Measurements from ENCODE around the gene AKAP8L. TPM values are rescaled to one million over a fixed set of nuclear protein-coding genes. Genes with fewer than 3 reads are reported as not detected.

The AKAP8L gene
- total RNA-seq, 2 experiments from 2014 or later, result 83.8 to 86.7 TPM

DNA sequence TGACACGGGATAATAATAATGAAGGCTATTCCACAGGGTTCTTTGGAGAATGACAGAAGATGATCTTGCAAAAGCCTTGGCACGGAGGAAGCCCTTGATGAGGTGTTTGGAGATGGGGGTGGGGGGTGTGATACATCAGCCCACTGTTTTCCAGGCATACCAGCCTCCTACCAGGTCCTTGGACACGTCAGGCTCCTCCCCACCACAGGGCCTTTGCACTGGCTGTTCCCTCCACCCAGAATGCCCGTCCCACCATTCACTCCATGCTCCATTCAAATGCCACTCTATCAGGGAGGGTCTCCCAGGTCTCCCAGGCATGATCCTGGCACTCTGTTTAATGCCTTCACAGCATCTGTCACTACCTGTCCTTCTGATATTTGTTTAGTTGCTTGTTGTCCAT, 28.3 kb upstream of the AKAP8L start:
- H3K27ac Mint-ChIP-seq, result no peak overlapping the region
- POLR2A ChIA-PET, result no interaction called here
- H3K4me1 Mint-ChIP-seq (ENCODE audit: low read depth), result peaks cover 25% of the 10 kb centered on the region
- H3K9me3 Mint-ChIP-seq (ENCODE audit: insufficient read depth), result no peaks in the 10 kb centered on the region
- H3K36me3 Mint-ChIP-seq (ENCODE audit: low read depth), result peaks cover 30% of the 10 kb centered on the region
- no peak overlapping the region for H3K4me3 Mint-ChIP-seq
- no peak for DNase-seq
- CTCF ChIA-PET, result interaction anchor here (0.8 to 1.5 kb wide), 2 partner anchors 17 to 109 kb away, joined by 4 read pairs; no protein-coding TSS in a partner anchor
- no peak for ATAC-seq
- no peaks in the 10 kb centered on the region for H3K27me3 Mint-ChIP-seq (ENCODE audit: low read depth)

DNA sequence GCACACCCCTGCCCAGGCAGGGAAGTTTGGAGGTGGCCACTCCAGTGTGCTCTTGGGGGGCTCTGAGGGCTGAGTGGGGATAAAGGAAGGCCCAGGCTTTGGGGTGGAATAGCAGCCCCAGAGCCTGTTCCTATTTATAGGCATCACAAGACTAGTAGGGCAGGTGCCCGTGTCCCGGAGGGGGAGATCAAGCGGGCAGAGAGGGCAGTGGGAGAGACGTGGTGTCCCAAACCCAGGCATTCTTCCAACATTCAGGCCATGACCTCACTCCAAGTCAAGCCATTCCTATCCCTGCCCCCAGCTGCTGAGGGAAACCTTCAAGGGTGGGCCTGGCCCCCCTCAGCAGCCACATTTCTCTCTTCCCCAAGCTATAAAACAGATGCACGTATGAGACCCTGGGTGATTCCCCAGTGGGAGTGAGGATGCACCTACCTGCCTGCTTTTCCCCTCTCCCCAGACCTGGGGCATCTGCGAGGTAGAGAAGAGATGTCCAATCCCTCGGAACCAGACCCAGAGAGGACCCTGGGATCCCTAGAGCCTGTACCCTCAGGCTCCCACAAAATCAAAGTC, 27.1 kb upstream of the AKAP8L start:
- H3K9me3 Mint-ChIP-seq (ENCODE audit: insufficient read depth), result no peaks in the 10 kb centered on the region
- POLR2A ChIA-PET, result no interaction called here
- ATAC-seq (no peak), DNase-seq (no peak)
- no peak overlapping the region for H3K27ac Mint-ChIP-seq
- H3K36me3 Mint-ChIP-seq (ENCODE audit: low read depth), result peaks cover 18% of the 10 kb centered on the region
- no peaks in the 10 kb centered on the region for H3K27me3 Mint-ChIP-seq (ENCODE audit: low read depth)
- H3K4me1 Mint-ChIP-seq (ENCODE audit: low read depth), result peaks cover 15% of the 10 kb centered on the region
- CTCF ChIA-PET, result interaction anchor here (1.3 kb wide), 1 partner anchor 9 kb away, joined by 3 read pairs; no protein-coding TSS in a partner anchor
- H3K4me3 Mint-ChIP-seq, result no peak overlapping the region

DNA sequence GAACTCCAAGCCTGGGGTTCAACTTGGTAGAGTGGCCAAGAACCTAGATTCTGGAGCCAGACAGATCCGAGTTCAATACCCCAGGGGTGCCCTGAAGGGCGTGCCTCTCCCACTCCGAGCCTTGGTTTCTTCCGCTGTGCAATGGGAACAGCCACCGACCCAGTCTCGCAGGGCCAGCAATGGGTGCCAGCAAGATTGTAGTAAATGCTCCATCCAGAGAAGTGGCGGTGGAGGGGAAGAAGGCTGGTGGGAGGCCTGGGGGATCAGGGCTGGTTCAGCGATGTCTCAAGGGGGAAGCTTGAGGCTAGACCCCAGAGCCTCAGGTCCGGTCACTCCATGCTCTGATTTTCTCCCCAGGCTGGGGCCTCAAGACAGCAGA, 26.4 kb upstream of the AKAP8L start:
- ATAC-seq, result no peak
- H3K9me3 Mint-ChIP-seq (ENCODE audit: insufficient read depth), result no peaks in the 10 kb centered on the region
- H3K27ac Mint-ChIP-seq, result no peak overlapping the region
- ChIA-PET POLR2A (no interaction called here), CTCF (no interaction called here)
- no peak for DNase-seq
- H3K4me1 Mint-ChIP-seq (ENCODE audit: low read depth), result peaks cover 9% of the 10 kb centered on the region
- H3K4me3 Mint-ChIP-seq, result no peak overlapping the region
- H3K27me3 Mint-ChIP-seq (ENCODE audit: low read depth), result no peaks in the 10 kb centered on the region
- H3K36me3 Mint-ChIP-seq (ENCODE audit: low read depth), result peaks cover 12% of the 10 kb centered on the region

DNA sequence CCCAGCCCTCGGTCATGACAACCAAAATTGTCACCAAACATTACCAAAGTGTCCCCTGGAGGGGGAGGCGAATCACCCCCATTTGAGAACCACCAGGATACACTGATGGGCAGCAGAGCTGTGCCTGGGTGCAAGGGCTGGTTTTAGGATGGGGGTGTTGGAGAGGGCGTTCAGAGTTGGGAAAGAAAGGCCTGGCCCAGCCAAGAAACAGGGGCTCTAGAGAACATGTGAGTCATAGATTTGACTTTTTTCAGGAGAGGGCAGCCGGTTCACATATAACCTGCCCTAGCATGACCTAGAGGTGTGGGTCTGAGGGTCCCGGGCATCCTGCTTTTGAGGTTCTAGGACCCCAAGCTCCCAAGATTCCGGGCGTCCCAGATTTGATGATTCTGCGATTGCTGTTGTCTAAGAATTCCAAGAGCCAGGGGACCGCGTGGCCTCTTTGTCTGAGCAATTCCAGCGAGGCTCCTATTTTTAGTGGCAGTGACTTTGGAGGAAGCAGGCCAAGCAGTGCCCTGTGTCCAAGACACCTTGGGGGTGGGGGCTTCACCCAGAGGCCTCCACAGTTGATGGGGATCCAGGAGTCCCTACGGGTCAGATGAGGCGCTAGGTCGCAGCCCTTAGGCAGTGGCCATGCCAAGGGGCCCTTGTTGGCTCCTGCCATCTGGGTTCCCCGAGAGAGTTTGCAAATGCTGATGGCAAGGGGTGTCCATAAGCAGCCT, 25.9 kb upstream of the AKAP8L start:
- ChIA-PET CTCF (no interaction called here), POLR2A (interaction anchor here (1.6 kb wide), 1 partner anchor 12 kb away, joined by 7 read pairs; no protein-coding TSS in a partner anchor)
- no peak overlapping the region for H3K27ac Mint-ChIP-seq
- DNase-seq (no peak), ATAC-seq (no peak)
- no peaks in the 10 kb centered on the region for H3K9me3 Mint-ChIP-seq (ENCODE audit: insufficient read depth)
- peaks cover 11% of the 10 kb centered on the region for H3K36me3 Mint-ChIP-seq (ENCODE audit: low read depth)
- no peaks in the 10 kb centered on the region for H3K27me3 Mint-ChIP-seq (ENCODE audit: low read depth)
- H3K4me1 Mint-ChIP-seq (ENCODE audit: low read depth), result peaks cover 7% of the 10 kb centered on the region
- no peak overlapping the region for H3K4me3 Mint-ChIP-seq

DNA sequence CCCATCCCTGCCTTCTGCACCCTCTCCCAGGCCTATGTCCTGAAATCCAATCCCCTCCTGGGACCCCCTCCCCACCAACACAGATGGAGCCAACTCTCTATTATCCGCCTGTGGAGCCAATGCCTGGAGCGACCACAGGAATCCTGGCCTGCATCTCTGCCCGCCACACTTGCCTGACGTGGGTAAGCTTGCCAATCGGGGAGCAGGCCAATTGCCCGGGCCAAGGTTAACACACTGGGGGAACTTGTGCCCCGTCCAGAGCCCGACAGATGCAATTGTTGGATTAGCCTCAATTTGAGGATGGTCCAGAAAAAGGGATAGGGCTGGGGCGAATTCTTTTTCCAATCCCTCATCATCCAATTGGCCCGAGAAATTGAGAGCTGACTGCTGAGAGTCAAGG, 25.1 kb upstream of the AKAP8L start:
- no peaks in the 10 kb centered on the region for H3K27me3 Mint-ChIP-seq (ENCODE audit: low read depth)
- H3K4me1 Mint-ChIP-seq (ENCODE audit: low read depth), result peaks cover 5% of the 10 kb centered on the region
- no peak overlapping the region for H3K4me3 Mint-ChIP-seq
- peaks cover 10% of the 10 kb centered on the region for H3K36me3 Mint-ChIP-seq (ENCODE audit: low read depth)
- ATAC-seq (no peak), DNase-seq (no peak)
- no peak overlapping the region for H3K27ac Mint-ChIP-seq
- H3K9me3 Mint-ChIP-seq (ENCODE audit: insufficient read depth), result no peaks in the 10 kb centered on the region
- CTCF ChIA-PET, result no interaction called here
- POLR2A ChIA-PET, result interaction anchor here (1.6 kb wide), 1 partner anchor 11 kb away, joined by 7 read pairs; no protein-coding TSS in a partner anchor

DNA sequence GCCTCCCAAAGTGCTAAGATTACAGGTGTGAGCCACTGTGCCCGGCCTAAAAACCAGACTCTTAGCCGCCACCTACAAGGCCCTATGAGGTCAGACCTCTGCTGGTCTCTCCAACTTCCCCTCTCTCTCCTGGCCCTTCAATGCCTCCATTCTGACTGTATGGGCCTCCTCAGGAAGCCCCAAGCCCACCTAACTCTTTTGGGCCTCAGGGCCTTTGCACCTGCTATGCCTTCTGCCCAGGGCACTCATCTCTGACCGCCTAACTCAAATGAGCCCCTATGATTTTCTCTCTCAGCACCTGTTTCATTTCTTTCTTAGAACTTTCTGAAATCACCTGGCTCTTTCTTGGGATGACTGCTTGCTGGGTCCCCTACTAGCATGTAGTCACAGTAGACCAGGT, 24.5 kb upstream of the AKAP8L start:
- Mint-ChIP-seq H3K27me3 (ENCODE audit: low read depth) (no peaks in the 10 kb centered on the region), H3K36me3 (ENCODE audit: low read depth) (peaks cover 5% of the 10 kb centered on the region), H3K27ac (no peak overlapping the region), H3K4me1 (ENCODE audit: low read depth) (peaks cover under 1% of the 10 kb centered on the region), H3K9me3 (ENCODE audit: insufficient read depth) (no peaks in the 10 kb centered on the region), H3K4me3 (no peak overlapping the region)
- CTCF ChIA-PET, result no interaction called here
- ATAC-seq (no peak), DNase-seq (no peak)
- POLR2A ChIA-PET, result interaction anchor here (1.6 kb wide), 1 partner anchor 10 kb away, joined by 7 read pairs; no protein-coding TSS in a partner anchor

DNA sequence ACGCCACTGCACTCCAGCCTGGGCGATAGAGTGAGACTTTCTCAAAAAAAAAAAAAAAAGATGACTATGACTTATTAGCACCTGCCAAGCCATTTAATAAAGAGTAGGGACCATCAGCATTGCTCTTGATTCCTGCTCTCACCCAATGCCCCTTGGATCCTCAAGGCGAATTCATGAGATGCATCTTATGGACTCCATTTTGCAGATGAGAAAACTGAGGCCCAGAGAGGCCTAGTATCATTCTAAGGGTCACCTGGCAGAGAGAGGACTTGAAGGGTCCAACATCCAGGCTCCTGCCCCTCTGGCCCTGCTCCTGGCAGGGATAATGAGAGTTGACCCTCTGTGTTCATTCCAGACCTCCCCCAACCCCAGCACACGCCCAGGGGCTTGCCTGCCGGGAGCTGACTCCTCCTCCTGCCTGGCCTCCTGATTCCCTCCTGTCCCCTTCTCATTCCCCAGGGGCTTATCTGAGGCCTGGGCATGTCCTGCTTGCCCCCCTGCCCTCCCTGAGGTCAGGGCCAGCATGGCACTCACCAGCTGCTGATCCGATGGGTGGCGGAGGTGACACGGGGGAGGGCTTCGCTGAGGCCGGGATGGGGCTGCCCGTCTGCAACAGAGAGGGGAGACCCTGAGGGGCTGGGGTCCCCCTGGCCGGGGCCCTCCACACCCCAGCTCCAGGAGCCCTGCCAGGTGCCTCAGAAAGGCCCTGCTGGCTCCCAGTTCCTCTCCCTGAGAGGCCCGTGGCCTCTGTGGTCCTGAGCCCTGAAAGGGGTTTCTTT, 23.5 kb upstream of the AKAP8L start:
- Mint-ChIP-seq H3K27ac (no peak overlapping the region), H3K27me3 (ENCODE audit: low read depth) (no peaks in the 10 kb centered on the region), H3K36me3 (ENCODE audit: low read depth) (peaks cover 2% of the 10 kb centered on the region), H3K4me1 (ENCODE audit: low read depth) (no peaks in the 10 kb centered on the region), H3K4me3 (no peak overlapping the region), H3K9me3 (ENCODE audit: insufficient read depth) (no peaks in the 10 kb centered on the region)
- ChIA-PET POLR2A (no interaction called here), CTCF (no interaction called here)
- ATAC-seq (no peak), DNase-seq (no peak)

DNA sequence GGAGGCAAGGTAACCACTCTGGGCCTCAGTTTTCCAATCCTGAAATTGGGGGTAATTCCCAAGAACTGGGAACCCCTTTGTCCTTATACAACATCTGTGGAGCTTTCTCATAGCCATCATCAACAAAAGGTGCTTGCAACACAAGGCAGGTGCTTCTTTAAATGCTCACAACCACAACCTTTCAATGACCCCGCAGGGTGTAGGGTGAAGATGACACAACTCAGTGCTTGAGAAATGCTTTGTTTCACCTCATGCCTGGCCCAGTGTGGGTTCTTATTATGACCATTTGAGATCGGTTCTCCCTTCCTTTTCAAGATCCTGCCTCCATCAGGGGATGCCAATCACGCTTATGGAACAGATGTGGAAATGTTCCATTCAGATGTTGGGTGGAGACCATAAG, 22.5 kb upstream of the AKAP8L start:
- Mint-ChIP-seq H3K4me3 (no peak overlapping the region), H3K27me3 (ENCODE audit: low read depth) (no peaks in the 10 kb centered on the region), H3K9me3 (ENCODE audit: insufficient read depth) (no peaks in the 10 kb centered on the region), H3K27ac (no peak overlapping the region), H3K36me3 (ENCODE audit: low read depth) (no peaks in the 10 kb centered on the region), H3K4me1 (ENCODE audit: low read depth) (peaks cover 4% of the 10 kb centered on the region)
- ATAC-seq, result no peak
- POLR2A ChIA-PET, result no interaction called here
- CTCF ChIA-PET, result no interaction called here
- no peak for DNase-seq

DNA sequence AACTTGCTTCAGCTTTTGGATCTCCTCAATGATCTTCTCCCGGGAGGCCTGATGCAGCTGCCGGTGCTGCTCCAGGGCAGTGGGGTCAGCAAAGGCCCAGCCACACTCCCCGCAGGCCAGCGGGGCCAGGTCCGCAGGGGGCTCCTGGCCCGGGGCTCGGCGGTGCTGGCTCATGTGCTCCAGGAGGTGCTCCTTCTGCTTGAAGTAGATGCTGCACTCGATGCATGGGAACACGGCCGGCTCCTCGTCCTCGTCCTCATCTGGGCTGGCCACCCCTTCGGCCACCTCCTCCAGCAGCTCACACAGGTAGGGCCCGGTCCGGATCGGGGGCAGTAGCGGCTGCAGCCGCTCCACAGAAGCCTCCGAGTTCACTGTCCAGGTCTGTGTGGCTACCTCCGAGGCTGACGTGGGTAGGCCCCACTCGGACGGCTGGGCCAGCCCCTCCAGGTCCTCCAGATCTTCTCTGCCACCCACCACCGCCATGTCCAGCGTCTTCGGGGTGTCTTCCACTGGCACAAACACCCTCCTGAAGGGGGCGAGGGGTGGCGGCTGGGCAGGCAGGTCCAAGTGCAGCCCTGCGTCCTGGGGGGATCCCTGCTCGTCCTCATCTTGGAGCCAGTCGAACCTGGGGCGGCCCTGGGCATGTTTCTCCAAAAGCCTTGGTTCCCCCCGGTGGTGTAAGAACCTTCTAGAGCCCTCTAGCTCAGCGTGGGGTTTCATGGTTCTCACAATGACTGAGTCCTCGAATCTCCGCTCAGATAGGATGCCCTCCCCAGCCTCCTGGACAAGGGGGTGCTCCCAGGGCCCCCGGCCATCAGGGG, 21.2 kb upstream of the AKAP8L start:
- ATAC-seq (no peak), DNase-seq (no peak)
- H3K36me3 Mint-ChIP-seq (ENCODE audit: low read depth), result no peaks in the 10 kb centered on the region
- no peaks in the 10 kb centered on the region for H3K27me3 Mint-ChIP-seq (ENCODE audit: low read depth)
- H3K4me1 Mint-ChIP-seq (ENCODE audit: low read depth), result peaks cover 5% of the 10 kb centered on the region
- H3K27ac Mint-ChIP-seq, result no peak overlapping the region
- H3K4me3 Mint-ChIP-seq, result no peak overlapping the region
- ChIA-PET POLR2A (no interaction called here), CTCF (no interaction called here)
- H3K9me3 Mint-ChIP-seq (ENCODE audit: insufficient read depth), result no peaks in the 10 kb centered on the region

DNA sequence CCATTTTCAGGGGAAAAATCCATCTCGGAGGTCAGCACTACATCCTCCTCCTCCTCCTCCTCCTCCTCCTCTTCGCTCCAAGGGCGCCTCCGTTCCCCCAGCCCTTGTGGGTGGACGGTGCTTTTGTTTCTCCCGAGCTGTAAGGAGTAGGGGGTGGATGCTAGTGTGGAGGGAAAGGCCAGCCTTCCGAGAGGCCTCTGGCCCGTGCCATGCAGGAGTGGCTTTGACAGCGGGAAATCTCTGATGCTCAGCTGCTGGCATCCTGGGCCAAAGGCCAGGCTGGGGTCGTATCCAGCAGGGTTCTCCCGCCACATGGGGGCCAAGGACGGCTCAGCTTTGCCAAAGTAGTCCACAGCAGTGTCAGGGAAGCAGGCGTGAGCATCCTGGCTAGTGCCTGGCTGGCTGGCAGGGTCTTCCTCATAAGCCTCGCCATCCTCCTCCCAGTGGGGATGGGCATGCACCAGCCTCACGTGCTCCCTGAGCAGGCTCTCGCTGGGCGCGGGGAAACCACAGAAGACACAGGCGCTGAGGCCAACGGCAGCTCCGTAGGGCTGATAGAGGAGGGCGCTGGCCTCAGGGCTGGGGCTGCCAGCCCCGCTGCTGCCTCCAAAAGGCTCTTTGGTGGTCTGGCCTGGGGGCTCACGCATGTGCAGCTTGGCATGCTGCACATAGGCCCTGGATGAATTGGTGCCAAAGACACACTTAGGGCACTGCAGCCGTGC, 20.5 kb upstream of the AKAP8L start:
- CTCF ChIA-PET, result no interaction called here
- no peaks in the 10 kb centered on the region for H3K9me3 Mint-ChIP-seq (ENCODE audit: insufficient read depth)
- no peaks in the 10 kb centered on the region for H3K27me3 Mint-ChIP-seq (ENCODE audit: low read depth)
- peaks cover 5% of the 10 kb centered on the region for H3K4me1 Mint-ChIP-seq (ENCODE audit: low read depth)
- POLR2A ChIA-PET, result no interaction called here
- no peak overlapping the region for H3K27ac Mint-ChIP-seq
- no peak overlapping the region for H3K4me3 Mint-ChIP-seq
- ATAC-seq (no peak), DNase-seq (no peak)
- H3K36me3 Mint-ChIP-seq (ENCODE audit: low read depth), result no peaks in the 10 kb centered on the region

DNA sequence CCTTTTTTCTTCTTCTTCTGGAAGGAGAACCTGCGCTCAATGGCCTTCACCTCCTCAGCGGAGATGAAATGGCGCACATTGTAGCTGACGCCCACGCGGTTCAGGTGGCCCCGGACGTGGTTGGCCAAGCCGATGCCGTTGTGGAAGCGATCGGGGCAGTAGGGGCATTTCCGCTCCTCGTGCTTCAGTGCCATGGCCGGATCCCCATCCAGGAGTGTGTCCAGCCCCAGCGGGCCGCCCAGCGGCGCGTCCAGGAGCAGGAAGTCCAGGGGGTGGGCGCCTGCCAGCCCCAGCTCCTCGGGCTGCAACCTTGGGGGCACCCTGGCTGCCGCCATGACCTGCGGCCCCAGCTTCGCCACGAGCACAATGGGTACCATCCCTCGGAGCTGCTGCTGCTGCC, 19.8 kb upstream of the AKAP8L start:
- no peaks in the 10 kb centered on the region for H3K27me3 Mint-ChIP-seq (ENCODE audit: low read depth)
- no peak for ATAC-seq
- DNase-seq, result no peak
- H3K27ac Mint-ChIP-seq, result no peak overlapping the region
- H3K9me3 Mint-ChIP-seq (ENCODE audit: insufficient read depth), result no peaks in the 10 kb centered on the region
- peaks cover 6% of the 10 kb centered on the region for H3K4me1 Mint-ChIP-seq (ENCODE audit: low read depth)
- ChIA-PET CTCF (interaction anchor here (3.5 kb wide), 1 partner anchor 19 kb away, joined by 18 read pairs; the partner anchor contains the start of gene AKAP8L), POLR2A (no interaction called here)
- no peak overlapping the region for H3K4me3 Mint-ChIP-seq
- H3K36me3 Mint-ChIP-seq (ENCODE audit: low read depth), result no peaks in the 10 kb centered on the region

Measured in activated CD8-positive, alpha-beta T cell treated with anti-CD3 and anti-CD28 coated beads, Interleukin-2, amount 10 ng/mL, durations not matched to agents 7 days and 5 days (primary cell).